K562 (cell line): Measurements from ENCODE around the gene BLTP3B. TPM values are rescaled to one million over a fixed set of nuclear protein-coding genes. Genes with fewer than 3 reads are reported as not detected.

Experiments
- BDP1 ChIP-seq: IDR thresholded peaks from 3 replicates; pipeline ENCODE4 v1.6.1; 2011; ENCODE audit not compliant: insufficient read length, insufficient read depth
- DNMT1 ChIP-seq: fragments of 450-650 bp; IDR thresholded peaks from 2 replicates; pipeline ENCODE4 v1.6.1; 2016; ENCODE audit warnings: antibody characterized with exemption, mild to moderate bottlenecking
- NR1H2 ChIP-seq: sonication (generic); formaldehyde crosslinking; IDR thresholded peaks from 2 replicates; pipeline ENCODE4 v1.4.0; 2020; ENCODE audit warnings: mild to moderate bottlenecking, missing genetic modification reagents
- ZFPM2 ChIP-seq: fragments of 250-450 bp; sonication (Bioruptor Pico); IDR thresholded peaks from 2 replicates; pipeline ENCODE4 v1.5.1; 2022; ENCODE audit warnings: mild to moderate bottlenecking
- polyA plus RNA-seq, 8 experiments: library from polyadenylated mRNA; depleted of rRNA in 4 of 8; stranded (reverse) in 5 of 8; unstranded in 3 of 8; fragments of >200 nt; fragmentation: Nextera tagmentation in 2 of 8; fragmentation: Illumina TruSeq in 1 of 8; extraction: Ambion mirVana in 2 of 8; extraction: Trizol in 1 of 8; gene quantifications; 2 replicates each; pipeline versions ENCODE4 v1.2.1 to v1.2.3, GENCODE V29; 2011 to 2014; ENCODE audit warnings: inconsistent platforms in 1 of 8, missing spikeins in 1 of 8
- total RNA-seq, 7 experiments: library from RNA; depleted of rRNA in 6 of 7; stranded (reverse); fragments of >200 nt in 6 of 7; fragmentation: Illumina TruSeq in 2 of 7; extraction: Trizol in 2 of 7; gene quantifications; 2 replicates each; pipeline versions ENCODE4 v1.2.1 to v1.2.3, GENCODE V29; 2011 to 2021; ENCODE audit warnings: low replicate concordance in 1 of 7
- TF ChIP-seq, protein P1 (sequence below), 2 experiments: fragments of 450-650 bp; formaldehyde crosslinking in 1 of 2; IDR thresholded peaks; 2 replicates each; pipeline versions ENCODE4 v1.4.0 to v1.6.1; 2014 to 2020; ENCODE audit warnings: mild to moderate bottlenecking in 2 of 2, borderline replicate concordance in 1 of 2, low read depth in 1 of 2
- TF ChIP-seq, protein P2 (sequence below), 3 experiments: IDR thresholded peaks in 2 of 3; conservative IDR thresholded peaks in 1 of 3; 2 replicates each; pipeline ENCODE4 v1.5.1; 2011 to 2012; ENCODE audit warnings: low read length in 3 of 3, mild to moderate bottlenecking in 3 of 3, control low read depth in 2 of 3, improper control_type of control experiment in 1 of 3, inconsistent platforms in 1 of 3, low read depth in 1 of 3, mixed read lengths in 1 of 3, moderate library complexity in 1 of 3; ENCODE audit not compliant: insufficient read depth in 2 of 3

The BLTP3B gene
- total and polyA plus RNA-seq, 9 of the 15 experiments (the other 6 are each of a cell fraction or from before 2014, with no cell fraction given), result 3.9 to 27.4 (median 19.7) TPM

DNA sequence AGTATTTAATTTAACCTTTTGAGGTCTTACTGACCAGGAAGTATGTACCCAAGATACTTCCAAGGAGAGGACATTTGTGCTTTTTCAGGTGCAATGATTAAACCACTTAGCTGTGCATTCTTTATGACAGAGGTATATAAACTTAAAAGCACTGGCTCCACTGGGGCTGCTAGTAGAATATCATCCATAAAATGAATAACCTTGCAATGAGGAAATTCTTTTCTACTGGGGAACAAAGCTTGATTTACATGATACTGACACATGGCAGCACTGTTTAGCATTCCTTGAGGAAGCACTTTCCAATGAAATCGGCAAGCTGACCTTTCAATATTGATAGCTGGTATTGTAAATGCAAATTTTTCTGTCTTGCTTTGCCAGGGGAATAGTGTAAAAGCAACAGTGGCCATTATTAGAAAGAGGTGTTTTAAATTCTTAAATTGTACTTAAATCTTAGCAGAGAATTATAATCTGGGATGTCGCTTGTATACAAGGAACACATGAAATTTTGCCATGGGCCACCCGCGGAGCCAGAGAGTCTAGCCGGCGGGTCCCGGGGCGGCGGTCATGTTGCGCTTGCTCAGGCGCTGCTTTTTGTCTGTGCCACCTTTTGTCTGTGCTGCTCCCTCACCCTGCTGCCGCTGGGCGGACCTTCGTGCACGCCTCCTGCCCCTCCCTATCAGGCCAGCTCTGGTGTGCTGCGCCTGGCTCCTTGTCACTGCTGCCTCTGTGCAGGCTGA lies 20.9 kb upstream of the BLTP3B start (continued):
- TF ChIP-seq, protein P1, sequence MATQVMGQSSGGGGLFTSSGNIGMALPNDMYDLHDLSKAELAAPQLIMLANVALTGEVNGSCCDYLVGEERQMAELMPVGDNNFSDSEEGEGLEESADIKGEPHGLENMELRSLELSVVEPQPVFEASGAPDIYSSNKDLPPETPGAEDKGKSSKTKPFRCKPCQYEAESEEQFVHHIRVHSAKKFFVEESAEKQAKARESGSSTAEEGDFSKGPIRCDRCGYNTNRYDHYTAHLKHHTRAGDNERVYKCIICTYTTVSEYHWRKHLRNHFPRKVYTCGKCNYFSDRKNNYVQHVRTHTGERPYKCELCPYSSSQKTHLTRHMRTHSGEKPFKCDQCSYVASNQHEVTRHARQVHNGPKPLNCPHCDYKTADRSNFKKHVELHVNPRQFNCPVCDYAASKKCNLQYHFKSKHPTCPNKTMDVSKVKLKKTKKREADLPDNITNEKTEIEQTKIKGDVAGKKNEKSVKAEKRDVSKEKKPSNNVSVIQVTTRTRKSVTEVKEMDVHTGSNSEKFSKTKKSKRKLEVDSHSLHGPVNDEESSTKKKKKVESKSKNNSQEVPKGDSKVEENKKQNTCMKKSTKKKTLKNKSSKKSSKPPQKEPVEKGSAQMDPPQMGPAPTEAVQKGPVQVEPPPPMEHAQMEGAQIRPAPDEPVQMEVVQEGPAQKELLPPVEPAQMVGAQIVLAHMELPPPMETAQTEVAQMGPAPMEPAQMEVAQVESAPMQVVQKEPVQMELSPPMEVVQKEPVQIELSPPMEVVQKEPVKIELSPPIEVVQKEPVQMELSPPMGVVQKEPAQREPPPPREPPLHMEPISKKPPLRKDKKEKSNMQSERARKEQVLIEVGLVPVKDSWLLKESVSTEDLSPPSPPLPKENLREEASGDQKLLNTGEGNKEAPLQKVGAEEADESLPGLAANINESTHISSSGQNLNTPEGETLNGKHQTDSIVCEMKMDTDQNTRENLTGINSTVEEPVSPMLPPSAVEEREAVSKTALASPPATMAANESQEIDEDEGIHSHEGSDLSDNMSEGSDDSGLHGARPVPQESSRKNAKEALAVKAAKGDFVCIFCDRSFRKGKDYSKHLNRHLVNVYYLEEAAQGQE (IDR thresholded peaks at IDR 0.05; ENCODE audit: borderline replicate concordance), result no peak
- TF ChIP-seq, protein P1 (CRISPR knock-in tag; IDR thresholded peaks at IDR 0.05; ENCODE audit: low read depth), result no peak
- TF ChIP-seq BDP1, result no peak
- no peak for TF ChIP-seq DNMT1
- TF ChIP-seq, protein P2, sequence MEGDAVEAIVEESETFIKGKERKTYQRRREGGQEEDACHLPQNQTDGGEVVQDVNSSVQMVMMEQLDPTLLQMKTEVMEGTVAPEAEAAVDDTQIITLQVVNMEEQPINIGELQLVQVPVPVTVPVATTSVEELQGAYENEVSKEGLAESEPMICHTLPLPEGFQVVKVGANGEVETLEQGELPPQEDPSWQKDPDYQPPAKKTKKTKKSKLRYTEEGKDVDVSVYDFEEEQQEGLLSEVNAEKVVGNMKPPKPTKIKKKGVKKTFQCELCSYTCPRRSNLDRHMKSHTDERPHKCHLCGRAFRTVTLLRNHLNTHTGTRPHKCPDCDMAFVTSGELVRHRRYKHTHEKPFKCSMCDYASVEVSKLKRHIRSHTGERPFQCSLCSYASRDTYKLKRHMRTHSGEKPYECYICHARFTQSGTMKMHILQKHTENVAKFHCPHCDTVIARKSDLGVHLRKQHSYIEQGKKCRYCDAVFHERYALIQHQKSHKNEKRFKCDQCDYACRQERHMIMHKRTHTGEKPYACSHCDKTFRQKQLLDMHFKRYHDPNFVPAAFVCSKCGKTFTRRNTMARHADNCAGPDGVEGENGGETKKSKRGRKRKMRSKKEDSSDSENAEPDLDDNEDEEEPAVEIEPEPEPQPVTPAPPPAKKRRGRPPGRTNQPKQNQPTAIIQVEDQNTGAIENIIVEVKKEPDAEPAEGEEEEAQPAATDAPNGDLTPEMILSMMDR (IDR thresholded peaks at IDR 0.05 in 2 of 3, conservative IDR thresholded peaks at IDR 0.05 in 1 of 3; ENCODE audit: insufficient read depth in 2 of 3, low read depth in 1 of 3, low read length in 3 of 3), result peak in 2 of 3 experiments; percentile 3 to 27; a peak in 2 of 6 replicates
- no peak for TF ChIP-seq ZFPM2
- TF ChIP-seq NR1H2, result no peak
